MG63 (cell line): ENCODE results near the gene CPNE6. TPM values are rescaled to one million over a fixed set of nuclear protein-coding genes. Genes with fewer than 3 reads are reported as not detected.
A peak's percentile ranks its signal among the peaks of the same experiment; 100 is the strongest.
"Not testable (repeated sequence)": the region's sequence is repeated elsewhere in the genome, so short reads cannot be mapped to it uniquely, and the experiment has no call there.

Experiments used
- DNase-seq: peaks from one replicate; pipeline ENCODE4 v3.0.0-alpha.2; 2020
- H3K27me3 ChIP-seq: fragments of 250-450 bp; sonication (Bioruptor Pico); 2 replicates; pipeline ENCODE4 v1.5.1; 2020; ENCODE audit warnings: mild to moderate bottlenecking, moderate library complexity
- H3K36me3 ChIP-seq: fragments of 250-450 bp; sonication (Bioruptor Pico); 2 replicates; pipeline ENCODE4 v1.5.1; 2020; ENCODE audit warnings: mild to moderate bottlenecking, moderate library complexity
- H3K4me3 ChIP-seq: fragments of 250-450 bp; sonication (Bioruptor Pico); 2 replicates; pipeline ENCODE4 v1.5.1; 2020; ENCODE audit warnings: mild to moderate bottlenecking, moderate library complexity
- H3K9me3 ChIP-seq: fragments of 250-450 bp; sonication (Bioruptor Pico); 2 replicates; pipeline ENCODE4 v1.5.1; 2020; ENCODE audit warnings: mild to moderate bottlenecking, moderate library complexity
- total RNA-seq: library from RNA; depleted of rRNA; stranded (reverse); fragments of >200 nt; shearing (Covaris generic); gene quantifications from 2 replicates; pipeline ENCODE4 v1.2.3, GENCODE V29; 2014; ENCODE audit warnings: low replicate concordance; rRNA removed

CPNE6 gene
- not detected in 2 replicates for total RNA-seq

GRCh38 chr14:24071144-24071697, at the start of gene CPNE6:
Gene CPNE6, plus strand, starts transcription at chr14:24071562. Its CDS starts 1,375 bp downstream, at chr14:24072937.
- no peak for DNase-seq
- H3K27me3 ChIP-seq, result no peaks in the 10 kb centered on the region
- H3K36me3 ChIP-seq, result no peaks in the 10 kb centered on the region
- no peak within 1 kb of the TSS for H3K4me3 ChIP-seq
- no peaks in the 10 kb centered on the region for H3K9me3 ChIP-seq

GRCh38 chr14:24024939-24025418, 46.4 kb upstream of the CPNE6 start:
- not testable (repeated sequence) for H3K36me3 ChIP-seq, DNase-seq, H3K9me3 ChIP-seq, H3K4me3 ChIP-seq, H3K27me3 ChIP-seq

- not testable (repeated sequence) for DNase-seq, H3K27me3 ChIP-seq, H3K9me3 ChIP-seq, H3K4me3 ChIP-seq, H3K36me3 ChIP-seq
Measured at GRCh38 chr14:24029687-24030086, 41.7 kb upstream of the CPNE6 start.

GRCh38 chr14:24031331-24031730, 40.0 kb upstream of the CPNE6 start:
- H3K36me3 ChIP-seq, DNase-seq, H3K27me3 ChIP-seq, H3K9me3 ChIP-seq, H3K4me3 ChIP-seq: not testable (repeated sequence)

GRCh38 chr14:24032727-24033418, 38.5 kb upstream of the CPNE6 start:
- Histone ChIP-seq H3K4me3 (no peak overlapping the region), H3K36me3 (no peaks in the 10 kb centered on the region), H3K9me3 (no peaks in the 10 kb centered on the region; the same call in none of the 2 replicates), H3K27me3 (no peaks in the 10 kb centered on the region)
- no peak for DNase-seq

GRCh38 chr14:24035769-24036168, 35.6 kb upstream of the CPNE6 start:
- peak overlapping the region; percentile 59 for H3K4me3 ChIP-seq
- not testable (repeated sequence) for H3K27me3 ChIP-seq, DNase-seq, H3K9me3 ChIP-seq, H3K36me3 ChIP-seq

- no peaks in the 10 kb centered on the region for H3K36me3 ChIP-seq
- no peaks in the 10 kb centered on the region for H3K27me3 ChIP-seq
- peak; percentile 81 for DNase-seq
- peak overlapping the region; percentile 59 for H3K4me3 ChIP-seq
- no peaks in the 10 kb centered on the region; the same call in 1 of the 2 replicates for H3K9me3 ChIP-seq
Measured at GRCh38 chr14:24036169-24036962, 35.0 kb upstream of the CPNE6 start.

GRCh38 chr14:24036963-24037657, 34.3 kb upstream of the CPNE6 start:
- H3K9me3 ChIP-seq, DNase-seq, H3K27me3 ChIP-seq, H3K36me3 ChIP-seq: not testable (repeated sequence)
- H3K4me3 ChIP-seq, result peak overlapping the region; percentile 59

- DNase-seq, result no peak
- no peak overlapping the region for H3K4me3 ChIP-seq
Measured at GRCh38 chr14:24037658-24038037, 33.7 kb upstream of the CPNE6 start.

GRCh38 chr14:24038686-24039085, 32.7 kb upstream of the CPNE6 start:
- no peak for DNase-seq

More at GRCh38 chr14:24037658-24038037, 33.7 kb upstream of the CPNE6 start:
- no peaks in the 10 kb centered on the region for H3K27me3 ChIP-seq
- no peaks in the 10 kb centered on the region for H3K36me3 ChIP-seq
- H3K9me3 ChIP-seq, result no peaks in the 10 kb centered on the region; the same call in 1 of the 2 replicates

GRCh38 chr14:24040692-24041091, 30.7 kb upstream of the CPNE6 start:
- Histone ChIP-seq H3K9me3 (no peaks in the 10 kb centered on the region), H3K36me3 (no peaks in the 10 kb centered on the region), H3K27me3 (no peaks in the 10 kb centered on the region), H3K4me3 (no peak overlapping the region)
- DNase-seq, result no peak

More at GRCh38 chr14:24038686-24039085, 32.7 kb upstream of the CPNE6 start:
- no peaks in the 10 kb centered on the region for H3K9me3 ChIP-seq
- no peaks in the 10 kb centered on the region for H3K27me3 ChIP-seq
- no peak overlapping the region for H3K4me3 ChIP-seq
- no peaks in the 10 kb centered on the region for H3K36me3 ChIP-seq

- H3K27me3 ChIP-seq, result no peaks in the 10 kb centered on the region
- H3K4me3 ChIP-seq, result no peak overlapping the region
- no peaks in the 10 kb centered on the region for H3K36me3 ChIP-seq
- H3K9me3 ChIP-seq, result no peaks in the 10 kb centered on the region
- no peak for DNase-seq
Measured at GRCh38 chr14:24042746-24043145, 28.6 kb upstream of the CPNE6 start.

- DNase-seq, H3K4me3 ChIP-seq, H3K9me3 ChIP-seq, H3K36me3 ChIP-seq, H3K27me3 ChIP-seq: not testable (repeated sequence)
Measured at GRCh38 chr14:24049002-24049401, 22.4 kb upstream of the CPNE6 start.

GRCh38 chr14:24050753-24051152, 20.6 kb upstream of the CPNE6 start:
- H3K4me3 ChIP-seq, H3K9me3 ChIP-seq, H3K36me3 ChIP-seq, H3K27me3 ChIP-seq, DNase-seq: not testable (repeated sequence)

- Histone ChIP-seq H3K36me3 (no peaks in the 10 kb centered on the region), H3K9me3 (no peaks in the 10 kb centered on the region), H3K27me3 (no peaks in the 10 kb centered on the region), H3K4me3 (peak overlapping the region; percentile 40)
- no peak for DNase-seq
Measured at GRCh38 chr14:24051176-24051788, 20.1 kb upstream of the CPNE6 start.
